Astrocyte (in vitro differentiated cells and primary cell): Measurements from ENCODE around the gene CALHM2. TPM values are rescaled to one million over a fixed set of nuclear protein-coding genes. Genes with fewer than 3 reads are reported as not detected.
"Not testable (repeated sequence)": the region's sequence is repeated elsewhere in the genome, so short reads cannot be mapped to it uniquely, and the experiment has no call there.

ENCODE experiments used
- DNase-seq: peaks from one replicate; pipeline ENCODE4 v3.0.0-alpha.2; 2010; ENCODE audit warnings: low read depth
- FAIRE-seq: peaks from 2 replicates; lab custom pipeline; 2011; peaks lifted over from hg19 to GRCh38; lab: Jason Lieb, UNC
- H2AFZ ChIP-seq: 2 replicates; pipeline ENCODE4 v1.6.0; 2012; ENCODE audit warnings: low read depth, low read length, inconsistent platforms
- H3K27ac ChIP-seq: 2 replicates; pipeline ENCODE4 v1.5.1; 2011; ENCODE audit warnings: low read depth, low read length, inconsistent platforms
- H3K27me3 ChIP-seq: 2 replicates; pipeline ENCODE4 v1.6.0; 2011; ENCODE audit warnings: low read length, inconsistent platforms; ENCODE audit not compliant: insufficient read depth
- H3K36me3 ChIP-seq: 2 replicates; pipeline ENCODE4 v1.5.1; 2011; ENCODE audit warnings: low read length, inconsistent platforms; ENCODE audit not compliant: insufficient read depth
- H3K4me1 ChIP-seq: 2 replicates; pipeline ENCODE4 v1.5.1; 2011; ENCODE audit warnings: low read length, inconsistent platforms; ENCODE audit not compliant: insufficient read depth
- H3K4me2 ChIP-seq: 2 replicates; pipeline ENCODE4 v1.6.0; 2012; ENCODE audit warnings: low read length, inconsistent platforms
- H3K4me3 ChIP-seq: 2 replicates; pipeline ENCODE4 v1.5.1; 2011; ENCODE audit warnings: low read depth, mild to moderate bottlenecking, low read length, inconsistent platforms; ENCODE audit not compliant: insufficient read depth
- H3K79me2 ChIP-seq: 2 replicates; pipeline ENCODE4 v1.6.0; 2012; ENCODE audit warnings: mild to moderate bottlenecking, low read length, inconsistent platforms; ENCODE audit not compliant: insufficient read depth
- H3K9ac ChIP-seq: 2 replicates; pipeline ENCODE4 v1.6.0; 2012; ENCODE audit warnings: mild to moderate bottlenecking, low read length, inconsistent platforms
- H3K9me3 ChIP-seq: 2 replicates; pipeline ENCODE4 v1.5.1; 2012; ENCODE audit warnings: low read depth, mild to moderate bottlenecking, low read length, inconsistent platforms; ENCODE audit not compliant: insufficient read depth
- H4K20me1 ChIP-seq: 2 replicates; pipeline ENCODE4 v1.6.0; 2012; ENCODE audit warnings: low read length, inconsistent platforms; ENCODE audit not compliant: insufficient read depth
- H3K27ac Mint-ChIP-seq: one replicate; pipeline ENCODE4 v1.8.0; 2021; ENCODE audit warnings: mild to moderate bottlenecking, mixed read lengths; ENCODE audit not compliant: unreplicated experiment
- H3K27me3 Mint-ChIP-seq: one replicate; pipeline ENCODE4 v1.8.0; 2021; ENCODE audit warnings: low read depth, mixed read lengths; ENCODE audit not compliant: unreplicated experiment
- H3K36me3 Mint-ChIP-seq: one replicate; pipeline ENCODE4 v1.8.0; 2021; ENCODE audit warnings: low read depth, mixed read lengths; ENCODE audit not compliant: unreplicated experiment
- H3K4me1 Mint-ChIP-seq: one replicate; pipeline ENCODE4 v1.8.0; 2021; ENCODE audit warnings: low read depth, mixed read lengths; ENCODE audit not compliant: unreplicated experiment
- H3K4me3 Mint-ChIP-seq: one replicate; pipeline ENCODE4 v1.8.0; 2021; ENCODE audit warnings: mild to moderate bottlenecking, moderate library complexity, mixed read lengths; ENCODE audit not compliant: unreplicated experiment
- H3K9me3 Mint-ChIP-seq: one replicate; pipeline ENCODE4 v1.8.0; 2021; ENCODE audit warnings: mild to moderate bottlenecking, mixed read lengths; ENCODE audit not compliant: unreplicated experiment
- EZH2 ChIP-seq: IDR thresholded peaks from 2 replicates; pipeline ENCODE4 v1.6.1; 2012; ENCODE audit warnings: mild to moderate bottlenecking, low read length, inconsistent platforms; ENCODE audit not compliant: insufficient read depth
- total RNA-seq: library from RNA; stranded (reverse); gene quantifications from 2 replicates; pipeline ENCODE4 v1.2.1, GENCODE V29; 2021
- TF ChIP-seq, protein P1 (sequence below): IDR thresholded peaks from 2 replicates; pipeline ENCODE4 v1.5.1; 2011; ENCODE audit warnings: low read depth, mild to moderate bottlenecking, inconsistent platforms, low read length, moderate library complexity; ENCODE audit not compliant: insufficient read depth

CALHM2 gene
- total RNA-seq, 1 donor from 2014 or later: 1.2 TPM

- peaks cover 33% of the 10 kb centered on the region for H3K36me3 Mint-ChIP-seq
- H3K9me3 Mint-ChIP-seq: no peaks in the 10 kb centered on the region
- H3K27me3 Mint-ChIP-seq: no peaks in the 10 kb centered on the region
- Histone ChIP-seq H3K27ac (no peak overlapping the region), H3K4me2 (no peak overlapping the region), H3K79me2 (peaks cover 5% of the 10 kb centered on the region), H4K20me1 (peaks cover 51% of the 10 kb centered on the region), H3K36me3 (peaks cover 64% of the 10 kb centered on the region), H3K9me3 (no peaks in the 10 kb centered on the region), H2AFZ (no peak overlapping the region), H3K4me1 (no peaks in the 10 kb centered on the region), H3K27me3 (no peaks in the 10 kb centered on the region), H3K4me3 (no peak overlapping the region), H3K9ac (no peak overlapping the region)
- DNase-seq (no peak), FAIRE-seq (no peak)
- H3K4me3 Mint-ChIP-seq: no peak overlapping the region
- TF ChIP-seq EZH2: no peak
- TF ChIP-seq, protein P1, sequence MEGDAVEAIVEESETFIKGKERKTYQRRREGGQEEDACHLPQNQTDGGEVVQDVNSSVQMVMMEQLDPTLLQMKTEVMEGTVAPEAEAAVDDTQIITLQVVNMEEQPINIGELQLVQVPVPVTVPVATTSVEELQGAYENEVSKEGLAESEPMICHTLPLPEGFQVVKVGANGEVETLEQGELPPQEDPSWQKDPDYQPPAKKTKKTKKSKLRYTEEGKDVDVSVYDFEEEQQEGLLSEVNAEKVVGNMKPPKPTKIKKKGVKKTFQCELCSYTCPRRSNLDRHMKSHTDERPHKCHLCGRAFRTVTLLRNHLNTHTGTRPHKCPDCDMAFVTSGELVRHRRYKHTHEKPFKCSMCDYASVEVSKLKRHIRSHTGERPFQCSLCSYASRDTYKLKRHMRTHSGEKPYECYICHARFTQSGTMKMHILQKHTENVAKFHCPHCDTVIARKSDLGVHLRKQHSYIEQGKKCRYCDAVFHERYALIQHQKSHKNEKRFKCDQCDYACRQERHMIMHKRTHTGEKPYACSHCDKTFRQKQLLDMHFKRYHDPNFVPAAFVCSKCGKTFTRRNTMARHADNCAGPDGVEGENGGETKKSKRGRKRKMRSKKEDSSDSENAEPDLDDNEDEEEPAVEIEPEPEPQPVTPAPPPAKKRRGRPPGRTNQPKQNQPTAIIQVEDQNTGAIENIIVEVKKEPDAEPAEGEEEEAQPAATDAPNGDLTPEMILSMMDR: no peak
- no peak overlapping the region for H3K27ac Mint-ChIP-seq
- no peaks in the 10 kb centered on the region for H3K4me1 Mint-ChIP-seq
Observed at GRCh38 chr10:103423748-103424147, 28.4 kb downstream of the CALHM2 start.

GRCh38 chr10:103419101-103419500 lies 33.1 kb downstream of the CALHM2 start:
- Mint-ChIP-seq H3K4me3 (no peak overlapping the region), H3K27me3 (no peaks in the 10 kb centered on the region), H3K9me3 (no peaks in the 10 kb centered on the region), H3K4me1 (no peaks in the 10 kb centered on the region), H3K36me3 (peaks cover 29% of the 10 kb centered on the region), H3K27ac (no peak overlapping the region)
- Histone ChIP-seq H3K9ac (no peak overlapping the region), H3K79me2 (peaks cover 5% of the 10 kb centered on the region), H3K4me1 (no peaks in the 10 kb centered on the region), H3K36me3 (peaks cover 79% of the 10 kb centered on the region), H3K27me3 (no peaks in the 10 kb centered on the region), H3K9me3 (no peaks in the 10 kb centered on the region), H3K4me3 (no peak overlapping the region), H4K20me1 (peaks cover 65% of the 10 kb centered on the region), H3K27ac (no peak overlapping the region), H3K4me2 (no peak overlapping the region), H2AFZ (no peak overlapping the region)
- TF ChIP-seq, protein P1: no peak
- no peak for TF ChIP-seq EZH2
- FAIRE-seq (no peak), DNase-seq (no peak)

DNA sequence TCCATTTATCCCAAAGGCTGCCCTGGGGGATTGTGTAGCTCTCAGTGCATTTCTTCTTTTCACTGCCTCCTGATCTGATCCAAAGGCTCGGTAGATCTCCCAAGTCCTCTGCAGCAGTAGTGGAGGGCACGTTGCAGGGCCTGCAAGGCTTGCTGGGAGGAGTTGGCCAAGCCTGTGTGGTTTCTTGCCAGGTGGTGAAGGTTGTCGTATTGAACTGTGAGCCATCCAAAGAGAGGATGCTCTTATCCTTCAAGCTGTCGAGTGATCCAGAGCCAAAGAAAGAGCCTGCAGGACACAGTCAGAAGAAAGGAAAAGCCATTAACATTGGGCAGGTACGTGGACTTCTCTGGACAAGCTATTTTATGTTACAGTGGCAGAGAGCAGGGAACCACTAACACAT lies 34.6 kb downstream of the CALHM2 start:
- peaks cover 62% of the 10 kb centered on the region for H4K20me1 ChIP-seq
- H3K27ac ChIP-seq: no peak overlapping the region
- no peaks in the 10 kb centered on the region for H3K79me2 ChIP-seq
- DNase-seq (no peak), FAIRE-seq (no peak)
- H3K4me1 ChIP-seq: no peaks in the 10 kb centered on the region
- no peaks in the 10 kb centered on the region for H3K27me3 ChIP-seq
- H3K9me3 ChIP-seq: no peaks in the 10 kb centered on the region
- no peaks in the 10 kb centered on the region for H3K9me3 Mint-ChIP-seq
- H3K36me3 ChIP-seq: peaks cover 79% of the 10 kb centered on the region
- no peak overlapping the region for H3K9ac ChIP-seq
- H2AFZ ChIP-seq: no peak overlapping the region
- no peak overlapping the region for H3K4me3 Mint-ChIP-seq
- H3K4me2 ChIP-seq: no peak overlapping the region
- no peak overlapping the region for H3K27ac Mint-ChIP-seq
- H3K36me3 Mint-ChIP-seq: peaks cover 25% of the 10 kb centered on the region
- H3K27me3 Mint-ChIP-seq: no peaks in the 10 kb centered on the region
- no peaks in the 10 kb centered on the region for H3K4me1 Mint-ChIP-seq
- TF ChIP-seq EZH2: no peak
- TF ChIP-seq, protein P1: no peak
- no peak overlapping the region for H3K4me3 ChIP-seq

GRCh38 chr10:103417148-103417469 lies 35.1 kb downstream of the CALHM2 start:
- peaks cover 62% of the 10 kb centered on the region for H4K20me1 ChIP-seq
- not testable (repeated sequence) for FAIRE-seq, H3K27ac Mint-ChIP-seq, H3K4me3 Mint-ChIP-seq, H3K27me3 ChIP-seq, H2AFZ ChIP-seq, H3K27ac ChIP-seq, DNase-seq, H3K4me1 ChIP-seq, H3K9me3 Mint-ChIP-seq, H3K4me1 Mint-ChIP-seq, H3K9me3 ChIP-seq, H3K4me2 ChIP-seq, H3K27me3 Mint-ChIP-seq, H3K9ac ChIP-seq, H3K79me2 ChIP-seq, H3K4me3 ChIP-seq
- H3K36me3 Mint-ChIP-seq: peaks cover 23% of the 10 kb centered on the region
- peaks cover 75% of the 10 kb centered on the region for H3K36me3 ChIP-seq
